IMR-90 (cell line): Measurements from ENCODE around the gene CTSC. TPM values are rescaled to one million over a fixed set of nuclear protein-coding genes. Genes with fewer than 3 reads are reported as not detected.

Experiments
- ATAC-seq: fragments of 200-7000 bp; cut with Tn5 transposase; 2 replicates; pipeline ENCODE4 v1.9.1; 2020; ENCODE audit warnings: low read depth, mild to moderate bottlenecking, moderate library complexity
- BruUV-seq: library from RNA; stranded (reverse); fragments of 400-500 nt; replicated peaks from 2 replicates; lab custom pipeline; 2021; lab: Mats Ljungman, UMichigan
- CTCF ChIA-PET: fragments of 300-600 bp; formaldehyde crosslinking; extraction: SDS; loops from one replicate; lab custom pipeline; 2021; ENCODE audit warnings: antibody characterized with exemption; lab: Yijun Ruan, JAX
- POLR2A ChIA-PET: fragments of 300-600 bp; sonication (Branson Sonifier 250); formaldehyde crosslinking; loops from one replicate; lab custom pipeline; 2022; ENCODE audit warnings: antibody characterized with exemption; ENCODE audit not compliant: unreplicated experiment; lab: Charles Lee
- DNase-seq: peaks from one replicate; pipeline ENCODE4 v3.0.0; 2013
- H2AFZ ChIP-seq: replicated peaks from 2 replicates; pipeline ENCODE3; 2013; ENCODE audit warnings: low read length, mild to moderate bottlenecking; ENCODE audit not compliant: poor library complexity
- H2AK5ac ChIP-seq: 2 replicates; pipeline ENCODE4 v1.6.1; 2013; ENCODE audit warnings: low read depth, low read length, inconsistent platforms
- H2AK9ac ChIP-seq: replicated peaks from 2 replicates; pipeline ENCODE3; 2013; ENCODE audit warnings: mild to moderate bottlenecking, low read depth, low read length, moderate library complexity; ENCODE audit not compliant: poor library complexity
- H2BK120ac ChIP-seq: 2 replicates; pipeline ENCODE4 v1.6.1; 2013; ENCODE audit warnings: low read depth, low read length, inconsistent platforms
- H2BK15ac ChIP-seq: 3 replicates; pipeline ENCODE4 v1.6.1; 2013; ENCODE audit warnings: low read depth, low read length, inconsistent platforms
- H2BK20ac ChIP-seq: 2 replicates; pipeline ENCODE4 v1.6.1; 2013; ENCODE audit warnings: low read depth, mild to moderate bottlenecking, inconsistent platforms, low read length, moderate library complexity
- H2BK5ac ChIP-seq: 2 replicates; pipeline ENCODE4 v1.6.1; 2013; ENCODE audit warnings: mild to moderate bottlenecking, low read depth, low read length, inconsistent platforms; ENCODE audit not compliant: poor library complexity, severe bottlenecking
- H3K14ac ChIP-seq: replicated peaks from 2 replicates; pipeline ENCODE4 v1.6.1; 2013; ENCODE audit warnings: low read depth, low read length, inconsistent platforms
- H3K18ac ChIP-seq: 2 replicates; pipeline ENCODE4 v1.6.1; 2013; ENCODE audit warnings: low read depth, low read length, control low read depth
- H3K23ac ChIP-seq: 2 replicates; pipeline ENCODE4 v1.6.1; 2013; ENCODE audit warnings: low read depth, low read length, inconsistent platforms
- H3K27ac ChIP-seq: 2 replicates; pipeline ENCODE4 v1.5.1; 2013; ENCODE audit warnings: mild to moderate bottlenecking, control low read depth, low read length; ENCODE audit not compliant: insufficient read depth
- H3K27me3 ChIP-seq: 2 replicates; pipeline ENCODE4 v1.6.1; 2013; ENCODE audit warnings: low read length; ENCODE audit not compliant: control insufficient read depth, insufficient read depth
- H3K36me3 ChIP-seq: 2 replicates; pipeline ENCODE4 v1.6.1; 2013; ENCODE audit warnings: low read length, mixed read lengths; ENCODE audit not compliant: control insufficient read depth, insufficient read depth
- H3K4ac ChIP-seq: 2 replicates; pipeline ENCODE4 v1.6.1; 2013; ENCODE audit warnings: low read depth, low read length, inconsistent platforms
- H3K4me1 ChIP-seq: 2 replicates; pipeline ENCODE4 v1.6.1; 2013; ENCODE audit warnings: low read length, mixed read lengths; ENCODE audit not compliant: control insufficient read depth, insufficient read depth
- H3K4me2 ChIP-seq: 2 replicates; pipeline ENCODE4 v1.6.1; 2013; ENCODE audit warnings: low read depth, mild to moderate bottlenecking, control low read depth, low read length, moderate library complexity
- H3K4me3 ChIP-seq: 2 replicates; pipeline ENCODE4 v1.5.1; 2013; ENCODE audit warnings: low read depth, mild to moderate bottlenecking, control low read depth, low read length, moderate library complexity; ENCODE audit not compliant: insufficient read depth
- H3K56ac ChIP-seq: 2 replicates; pipeline ENCODE4 v1.6.1; 2013; ENCODE audit warnings: low read length, inconsistent platforms; ENCODE audit not compliant: insufficient read depth; ENCODE audit errors: extremely low read depth
- H3K79me1 ChIP-seq, 2 experiments: 2 replicates each; pipeline ENCODE4 v1.6.1; 2013; ENCODE audit warnings: low read length in 2 of 2, inconsistent platforms in 1 of 2, low read depth in 1 of 2
- H3K9ac ChIP-seq: 2 replicates; pipeline ENCODE4 v1.6.1; 2013; ENCODE audit warnings: low read depth, low read length, control low read depth
- H3K9me1 ChIP-seq: 2 replicates; pipeline ENCODE4 v1.6.1; 2013; ENCODE audit warnings: low read length, inconsistent platforms; ENCODE audit not compliant: insufficient read depth
- H3K9me3 ChIP-seq: 2 replicates; pipeline ENCODE4 v1.6.1; 2013; ENCODE audit warnings: low read length; ENCODE audit not compliant: control insufficient read depth, insufficient read depth
- H4K20me1 ChIP-seq: 2 replicates; pipeline ENCODE4 v1.6.1; 2013; ENCODE audit warnings: low read length, inconsistent platforms; ENCODE audit not compliant: insufficient read depth
- H4K5ac ChIP-seq: 2 replicates; pipeline ENCODE4 v1.6.1; 2013; ENCODE audit warnings: mild to moderate bottlenecking, low read depth, low read length, control low read depth
- H4K8ac ChIP-seq, 2 experiments: 2 replicates each; pipeline ENCODE4 v1.6.1; 2013; ENCODE audit warnings: low read depth in 2 of 2, low read length in 2 of 2, control low read depth in 1 of 2, inconsistent platforms in 1 of 2
- H4K91ac ChIP-seq: 2 replicates; pipeline ENCODE4 v1.6.1; 2013; ENCODE audit warnings: low read depth, low read length, inconsistent platforms; ENCODE audit not compliant: insufficient read depth
- BHLHE40 ChIP-seq: fragments of 150-350 bp; IDR thresholded peaks from 2 replicates; pipeline ENCODE4 v1.6.1; 2016; ENCODE audit warnings: mild to moderate bottlenecking, low read depth, low read length
- CHD1 ChIP-seq: IDR thresholded peaks from 2 replicates; pipeline ENCODE4 v1.6.1; 2012; ENCODE audit warnings: low read depth, low read length, improper control_type of control experiment
- FOS ChIP-seq: fragments of 150-350 bp; IDR thresholded peaks from 2 replicates; pipeline ENCODE4 v1.6.1; 2016; ENCODE audit warnings: low read depth, low read length
- MAFK ChIP-seq: IDR thresholded peaks from 2 replicates; pipeline ENCODE4 v1.6.1; 2012; ENCODE audit warnings: low read depth, low read length, improper control_type of control experiment
- MAZ ChIP-seq: IDR thresholded peaks from 2 replicates; pipeline ENCODE4 v1.6.1; 2012; ENCODE audit warnings: low read depth, mild to moderate bottlenecking, low read length, improper control_type of control experiment, moderate library complexity, borderline replicate concordance
- MXI1 ChIP-seq: IDR thresholded peaks from 2 replicates; pipeline ENCODE4 v1.6.1; 2012; ENCODE audit warnings: low read depth, mild to moderate bottlenecking, low read length, moderate library complexity, borderline replicate concordance
- NFE2L2 ChIP-seq: fragments of 150-350 bp; IDR thresholded peaks from 2 replicates; pipeline ENCODE4 v1.6.1; 2016; ENCODE audit warnings: low read depth, mild to moderate bottlenecking, low read length
- POLR2A ChIP-seq: IDR thresholded peaks from 2 replicates; pipeline ENCODE4 v1.6.1; 2012; ENCODE audit warnings: mild to moderate bottlenecking, low read depth, low read length
- RAD21 ChIP-seq: IDR thresholded peaks from 2 replicates; pipeline ENCODE4 v1.6.1; 2012; ENCODE audit warnings: low read length, improper control_type of control experiment
- RCOR1 ChIP-seq: IDR thresholded peaks from 2 replicates; pipeline ENCODE4 v1.6.1; 2012; ENCODE audit warnings: mild to moderate bottlenecking, low read length, improper control_type of control experiment; ENCODE audit not compliant: insufficient replicate concordance
- SMC3 ChIP-seq: fragments of 150-350 bp; IDR thresholded peaks from 2 replicates; pipeline ENCODE4 v1.6.1; 2016; ENCODE audit warnings: low read depth, mild to moderate bottlenecking, antibody characterized with exemption, low read length, moderate library complexity
- USF2 ChIP-seq: fragments of 150-350 bp; IDR thresholded peaks from 2 replicates; pipeline ENCODE4 v1.6.1; 2017; ENCODE audit warnings: mild to moderate bottlenecking, antibody characterized with exemption, low read length, low read depth
- WGBS, 2 experiments: methylation state at CpG; one replicate each; pipeline versions ENCODE4 v1.1.5 to v1.1.7; 2013; ENCODE audit warnings: missing lambda C conversion rate in 2 of 2; ENCODE audit not compliant: insufficient read length in 1 of 2; ENCODE audit errors: extremely low coverage in 2 of 2; 5-methylcytosine and 5-hydroxymethylcytosine counted together
- dilution Hi-C: fragments of 300-500 bp; cut with HindIII; formaldehyde crosslinking; loops from one replicate; pipeline ENCODE4 v1.14.3; 2018; ENCODE audit warnings: low sequenced_read_pairs; ENCODE audit not compliant: unreplicated experiment
- in situ Hi-C: fragments of 300-500 bp; cut with MboI; formaldehyde crosslinking; loops from 3 replicates; pipeline ENCODE4 v1.14.3; 2019; ENCODE audit warnings: low sequenced_read_pairs, inconsistent platforms, mixed read lengths
- intact Hi-C: fragments of 100-400 bp; cut with micrococcal nuclease; formaldehyde crosslinking; loops from 2 replicates; pipeline ENCODE4 v1.10.0; 2022
- polyA plus RNA-seq, 3 experiments: library from polyadenylated mRNA; depleted of rRNA; stranded (reverse); fragments of >200 nt; gene quantifications; 2 replicates each; pipeline ENCODE4 v1.2.3, GENCODE V29; 2012; ENCODE audit warnings: low replicate concordance in 1 of 3
- total RNA-seq: library from RNA; depleted of rRNA; stranded (reverse); fragments of >200 nt; gene quantifications from 2 replicates; pipeline ENCODE4 v1.2.3, GENCODE V29; 2012
- TF ChIP-seq, protein P1 (sequence below): fragments of 150-350 bp; IDR thresholded peaks from 2 replicates; pipeline ENCODE4 v1.6.1; 2016; ENCODE audit warnings: low read depth, mild to moderate bottlenecking, low read length, moderate library complexity, borderline replicate concordance

The CTSC gene
- total and polyA plus RNA-seq, 2 of the 4 experiments (the other 2 are of a cell fraction), result 208 to 299 TPM

DNA sequence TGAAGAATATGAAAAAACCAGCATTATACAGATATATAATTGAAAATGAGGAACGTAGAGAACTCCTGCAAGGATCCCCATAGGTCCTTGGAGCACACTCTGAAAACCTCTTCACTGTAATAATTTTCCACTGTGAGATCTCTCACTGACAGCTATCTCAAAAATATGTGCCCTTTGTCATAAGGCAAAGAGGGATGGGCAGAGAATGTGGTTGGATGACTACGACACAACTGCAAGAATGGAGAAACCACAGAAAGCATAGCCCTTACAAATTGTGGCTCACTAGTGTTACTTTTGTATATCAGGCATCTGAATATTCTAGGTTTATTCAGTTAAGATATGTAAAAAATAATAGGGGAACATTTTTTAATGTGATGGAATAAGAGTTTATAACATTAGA, 7.9 kb upstream of the CTSC start:
- Histone ChIP-seq H3K9me3 (no peaks in the 10 kb centered on the region), H2AK9ac (no peak overlapping the region), H2BK15ac (no peak overlapping the region), H3K56ac (no peak overlapping the region), H3K9me1 (peaks cover 6% of the 10 kb centered on the region; the same call in 1 of the 2 replicates), H4K20me1 (no peaks in the 10 kb centered on the region), H3K23ac (no peak overlapping the region), H3K36me3 (no peaks in the 10 kb centered on the region), H3K4ac (peak overlapping the region; percentile 31; the same call in 1 of the 2 replicates), H2BK5ac (no peak overlapping the region), H4K8ac (no peak overlapping the region; a peak in 1 of 4 replicates), H2AFZ (no peak overlapping the region), H3K4me1 (peaks cover 2% of the 10 kb centered on the region), H3K4me3 (no peak overlapping the region), H3K14ac (no peak overlapping the region), H4K91ac (no peak overlapping the region), H2AK5ac (no peak overlapping the region), H3K9ac (no peak overlapping the region), H2BK120ac (no peak overlapping the region), H2BK20ac (no peak overlapping the region), H3K4me2 (peak overlapping the region; percentile 42; the same call in 1 of the 2 replicates), H3K27ac (no peak overlapping the region), H3K18ac (no peak overlapping the region; the same call in 1 of the 2 replicates), H3K79me1 (peaks cover 6 to 11% of the 10 kb centered on the region in 2 experiments; a peak in 3 of 4 replicates), H3K27me3 (no peaks in the 10 kb centered on the region), H4K5ac (no peak overlapping the region)
- in situ Hi-C loops (no loop called here), dilution Hi-C loops (no loop called here), intact Hi-C loops (no loop called here)
- TF ChIP-seq SMC3, result no peak
- no peak for TF ChIP-seq MAZ
- TF ChIP-seq BHLHE40, result no peak
- no peak for TF ChIP-seq MAFK
- TF ChIP-seq RAD21, result no peak
- no peak for TF ChIP-seq FOS
- TF ChIP-seq POLR2A, result no peak
- TF ChIP-seq, protein P1, sequence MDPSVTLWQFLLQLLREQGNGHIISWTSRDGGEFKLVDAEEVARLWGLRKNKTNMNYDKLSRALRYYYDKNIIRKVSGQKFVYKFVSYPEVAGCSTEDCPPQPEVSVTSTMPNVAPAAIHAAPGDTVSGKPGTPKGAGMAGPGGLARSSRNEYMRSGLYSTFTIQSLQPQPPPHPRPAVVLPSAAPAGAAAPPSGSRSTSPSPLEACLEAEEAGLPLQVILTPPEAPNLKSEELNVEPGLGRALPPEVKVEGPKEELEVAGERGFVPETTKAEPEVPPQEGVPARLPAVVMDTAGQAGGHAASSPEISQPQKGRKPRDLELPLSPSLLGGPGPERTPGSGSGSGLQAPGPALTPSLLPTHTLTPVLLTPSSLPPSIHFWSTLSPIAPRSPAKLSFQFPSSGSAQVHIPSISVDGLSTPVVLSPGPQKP, result no peak
- no peak for TF ChIP-seq CHD1
- TF ChIP-seq USF2, result no peak
- TF ChIP-seq NFE2L2, result no peak
- TF ChIP-seq MXI1, result no peak
- no peak for TF ChIP-seq RCOR1
- ATAC-seq (no peak), DNase-seq (peak; percentile 54)
- no TSS peak for BruUV-seq
- ChIA-PET CTCF (interaction anchor here (0.6 kb wide), 1 partner anchor 13 kb away, joined by 3 read pairs; no protein-coding TSS in a partner anchor), POLR2A (no interaction called here)
- no CpG with 5 or more reads among the region's 2 CpGs for whole genome bisulfite sequencing, 2 experiments
